SK-N-MC (cell line): ENCODE measurements around the gene CDC14A.

ENCODE experiments used
- DNase-seq: peaks from one replicate; pipeline ENCODE4 v3.0.0-alpha.2; 2011; ENCODE audit warnings: low read depth, low spot score
- H3K27ac ChIP-seq: fragments of 200-600 bp; sonication (generic); 2 replicates; pipeline ENCODE4 v1.5.1; 2016; ENCODE audit warnings: mixed run types
- H3K36me3 ChIP-seq: fragments of 200-600 bp; sonication (generic); 2 replicates; pipeline ENCODE4 v1.6.1; 2017; ENCODE audit warnings: antibody characterized with exemption, low read length, mixed read lengths; ENCODE audit not compliant: insufficient read depth
- H3K4me3 ChIP-seq: fragments of 200-600 bp; sonication (generic); 2 replicates; pipeline ENCODE4 v1.5.1; 2016
- H3K9ac ChIP-seq: fragments of 200-600 bp; sonication (generic); 2 replicates; pipeline ENCODE4 v1.8.0; 2017; ENCODE audit warnings: mixed run types, mixed read lengths; ENCODE audit not compliant: insufficient read length
- H3K9me3 ChIP-seq: fragments of 200-600 bp; sonication (generic); 2 replicates; pipeline ENCODE4 v1.6.1; 2017; ENCODE audit warnings: low read depth, mild to moderate bottlenecking, antibody characterized with exemption, low read length, moderate library complexity, mixed read lengths
- EZH2 ChIP-seq: fragments of 200-600 bp; sonication (generic); IDR thresholded peaks from one replicate; pipeline ENCODE4 v1.6.1; 2017; ENCODE audit warnings: antibody characterized with exemption
- FOXP2 ChIP-seq: optimal IDR thresholded peaks from 2 replicates; pipeline ENCODE3; 2011; ENCODE audit warnings: mild to moderate bottlenecking, moderate library complexity; ENCODE audit not compliant: insufficient read depth; ENCODE audit errors: extremely low read length, control extremely low read depth
- POLR2AphosphoS5 ChIP-seq: IDR thresholded peaks from 2 replicates; pipeline ENCODE4 v1.6.1; 2012; ENCODE audit warnings: mild to moderate bottlenecking, low read depth, low read length, borderline replicate concordance

The CDC14A gene

DNA sequence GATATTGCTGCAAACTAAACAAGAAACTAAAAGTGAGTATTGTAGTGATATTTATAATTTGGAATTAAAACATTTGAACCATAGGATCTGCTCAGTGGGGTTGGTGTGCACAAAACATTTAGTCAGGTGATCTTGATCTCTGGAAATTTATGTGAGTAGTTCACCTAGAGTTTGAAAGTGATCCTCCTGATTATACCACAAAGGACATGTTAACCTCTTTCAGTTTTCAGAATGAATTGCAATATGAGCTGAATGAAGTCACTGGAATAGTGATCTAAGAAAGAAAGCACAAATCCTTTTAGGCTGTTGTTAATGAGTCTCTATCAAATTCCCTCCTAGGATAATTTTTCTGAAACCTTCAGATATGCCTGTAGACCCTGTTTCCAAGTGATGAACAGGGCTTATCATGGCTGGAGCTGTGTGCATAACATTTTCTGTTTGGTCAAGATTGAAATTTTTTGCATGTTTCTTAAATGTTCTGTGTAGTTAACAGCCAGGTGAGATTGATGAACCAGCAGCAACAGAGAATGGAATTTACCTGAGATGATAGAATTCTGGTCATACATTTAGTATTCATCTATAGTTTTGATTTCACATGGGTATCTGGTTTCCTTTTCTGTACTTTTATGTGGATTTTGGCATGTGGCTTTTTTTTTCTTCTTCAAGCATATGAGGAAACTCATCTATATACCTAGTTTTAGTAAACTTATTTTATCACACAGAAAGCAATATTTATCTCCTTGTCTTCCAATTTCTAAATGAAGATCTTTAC, 25.5 kb downstream of the CDC14A start:
- TF ChIP-seq FOXP2, result no peak
- no peak for TF ChIP-seq POLR2AphosphoS5
- TF ChIP-seq EZH2, result no peak
- H3K36me3 ChIP-seq, result no peaks in the 10 kb centered on the region
- no peak overlapping the region for H3K27ac ChIP-seq
- H3K9me3 ChIP-seq, result no peaks in the 10 kb centered on the region
- no peak for DNase-seq
- H3K4me3 ChIP-seq, result no peak overlapping the region
- no peak overlapping the region for H3K9ac ChIP-seq

- Histone ChIP-seq H3K9me3 (no peaks in the 10 kb centered on the region), H3K27ac (no peak overlapping the region), H3K9ac (no peak overlapping the region), H3K36me3 (no peaks in the 10 kb centered on the region), H3K4me3 (no peak overlapping the region)
- TF ChIP-seq EZH2 (no peak), POLR2AphosphoS5 (no peak), FOXP2 (no peak)
- no peak for DNase-seq
These were observed 26.6 kb downstream of the CDC14A start for GRCh38 chr1:100378956-100379355.

DNA sequence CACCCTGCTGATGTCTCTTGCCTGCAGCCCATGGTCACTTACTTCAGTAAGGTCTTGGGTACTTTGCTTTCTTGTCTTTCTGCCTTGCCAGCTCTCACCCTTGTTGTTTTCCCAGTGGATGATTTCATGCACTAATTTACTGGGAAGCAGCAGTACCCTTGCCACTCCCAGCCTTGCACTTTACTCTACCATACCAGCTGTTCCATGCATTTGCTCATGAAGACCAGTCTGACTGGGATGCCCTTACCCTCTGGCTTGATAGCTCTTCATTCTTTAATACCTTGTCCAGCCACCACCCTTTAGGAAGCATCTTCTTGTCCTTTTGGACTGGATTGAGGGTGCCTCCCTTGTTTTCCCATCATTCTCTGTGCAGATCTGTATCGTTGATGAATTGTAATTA, 28.3 kb downstream of the CDC14A start:
- DNase-seq, result no peak
- no peak for TF ChIP-seq EZH2
- no peak for TF ChIP-seq FOXP2
- no peak for TF ChIP-seq POLR2AphosphoS5
- Histone ChIP-seq H3K27ac (no peak overlapping the region), H3K9me3 (no peaks in the 10 kb centered on the region), H3K9ac (no peak overlapping the region), H3K4me3 (no peak overlapping the region), H3K36me3 (no peaks in the 10 kb centered on the region)

DNA sequence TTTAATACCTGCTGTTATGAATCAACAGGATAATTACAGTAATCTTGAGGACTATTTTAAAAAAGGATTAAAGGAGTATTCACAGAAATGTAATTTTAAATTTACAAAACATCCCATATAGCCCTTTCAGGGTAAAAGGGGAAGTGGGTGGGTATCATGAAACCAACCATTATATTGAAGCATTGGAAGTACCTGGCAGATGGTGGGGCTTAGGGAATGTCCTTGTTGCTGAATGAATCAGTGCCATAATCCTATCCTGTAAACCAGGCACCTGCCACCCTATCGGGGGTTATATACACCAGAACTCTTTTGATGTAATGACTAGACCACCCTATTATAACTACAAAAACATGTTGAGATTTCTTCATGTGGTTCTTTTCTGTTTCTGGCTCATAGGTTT, 30.4 kb downstream of the CDC14A start:
- no peak for TF ChIP-seq POLR2AphosphoS5
- no peak for TF ChIP-seq EZH2
- TF ChIP-seq FOXP2, result no peak
- no peaks in the 10 kb centered on the region for H3K9me3 ChIP-seq
- H3K9ac ChIP-seq, result no peak overlapping the region
- H3K27ac ChIP-seq, result no peak overlapping the region
- no peak for DNase-seq
- H3K36me3 ChIP-seq, result no peaks in the 10 kb centered on the region
- H3K4me3 ChIP-seq, result no peak overlapping the region

DNA sequence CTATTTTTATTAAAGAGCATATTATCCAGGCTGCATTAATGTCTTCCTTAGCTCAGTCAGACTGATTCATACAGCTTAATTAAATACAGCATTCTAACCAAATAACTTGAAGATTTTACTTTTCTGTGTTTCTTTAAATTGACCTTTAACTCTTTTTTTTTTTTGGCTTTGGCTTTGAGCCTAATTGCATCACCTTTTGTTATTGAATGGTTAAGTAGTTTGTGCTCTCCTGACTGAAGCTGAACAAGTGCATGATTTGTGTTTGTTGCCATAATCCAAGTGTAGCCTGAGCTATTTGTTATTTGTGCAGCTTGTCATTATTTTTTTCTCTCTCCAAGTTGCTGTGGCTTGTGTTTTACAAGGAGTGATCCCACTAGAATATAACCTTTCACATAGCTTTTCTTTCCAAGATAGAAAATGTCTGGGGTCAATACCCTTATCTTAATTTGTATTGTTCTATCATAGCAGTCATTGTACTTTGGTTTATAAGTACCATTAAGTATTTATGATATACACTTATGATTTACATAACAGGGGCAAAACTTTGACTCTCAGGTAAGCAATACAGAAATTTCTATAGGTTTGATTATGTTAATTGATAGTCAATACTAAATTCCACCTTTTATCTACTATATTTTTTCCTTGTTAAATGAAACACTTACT, 31.6 kb downstream of the CDC14A start:
- no peak for TF ChIP-seq FOXP2
- no peak for TF ChIP-seq EZH2
- no peak for TF ChIP-seq POLR2AphosphoS5
- Histone ChIP-seq H3K9ac (no peak overlapping the region), H3K36me3 (no peaks in the 10 kb centered on the region), H3K27ac (no peak overlapping the region), H3K4me3 (no peak overlapping the region), H3K9me3 (no peaks in the 10 kb centered on the region)
- DNase-seq, result no peak

DNA sequence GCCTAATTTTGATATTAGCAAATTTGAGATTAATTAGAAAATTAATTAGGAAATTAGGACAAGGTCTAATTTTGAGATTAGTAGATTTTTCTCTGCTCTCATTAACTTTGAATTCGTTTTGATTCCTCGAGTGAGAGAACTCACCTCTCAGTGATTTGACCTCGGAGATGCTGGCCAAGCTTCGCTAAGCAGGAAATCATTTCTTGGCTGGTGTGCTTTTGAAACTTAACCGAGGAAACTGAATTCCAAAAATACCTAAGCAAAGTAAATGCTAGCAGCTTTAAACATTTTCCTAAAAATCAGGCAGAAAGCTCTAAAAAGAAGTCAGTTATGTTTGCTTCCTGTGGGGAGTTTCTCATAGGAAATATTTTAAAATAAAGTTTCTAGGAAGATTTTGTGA, 34.9 kb downstream of the CDC14A start:
- Histone ChIP-seq H3K4me3 (no peak overlapping the region), H3K36me3 (no peaks in the 10 kb centered on the region), H3K9ac (no peak overlapping the region), H3K9me3 (no peaks in the 10 kb centered on the region), H3K27ac (no peak overlapping the region)
- DNase-seq, result no peak
- TF ChIP-seq FOXP2, result no peak
- no peak for TF ChIP-seq EZH2
- TF ChIP-seq POLR2AphosphoS5, result no peak

DNA sequence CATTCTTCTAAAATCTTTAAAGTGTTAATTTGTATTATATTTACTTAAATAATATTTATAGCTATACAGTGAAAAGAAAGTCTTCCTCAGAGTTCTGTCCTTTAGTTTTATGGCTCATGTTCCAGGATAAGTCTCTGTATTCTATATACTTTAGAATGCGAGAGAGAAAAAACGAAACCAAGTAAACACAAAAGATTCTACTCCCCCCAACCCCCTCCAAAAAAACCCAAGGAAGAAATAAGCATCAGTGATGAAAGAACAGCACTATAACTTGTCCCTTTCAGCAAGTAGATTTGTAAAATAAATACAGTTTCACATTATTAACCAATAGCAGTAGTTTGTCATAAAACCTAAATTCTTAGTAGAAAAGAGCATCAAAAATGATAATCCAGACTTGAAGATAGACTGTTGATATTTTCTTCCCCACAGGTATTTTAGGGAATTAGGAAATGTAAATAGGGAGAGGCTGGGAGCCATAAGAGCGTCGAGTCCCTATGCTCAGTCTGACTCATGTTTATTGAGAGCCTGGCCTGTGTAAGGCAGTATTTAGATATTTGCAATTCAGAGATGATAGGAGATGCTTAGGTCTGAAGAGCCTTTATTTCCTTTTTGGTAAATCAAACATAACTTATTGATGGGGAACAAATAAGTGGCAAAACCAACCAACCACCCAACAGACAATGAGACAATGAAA, 35.5 kb downstream of the CDC14A start:
- no peak overlapping the region for H3K27ac ChIP-seq
- DNase-seq, result no peak
- H3K9ac ChIP-seq, result no peak overlapping the region
- no peaks in the 10 kb centered on the region for H3K9me3 ChIP-seq
- H3K36me3 ChIP-seq, result no peaks in the 10 kb centered on the region
- H3K4me3 ChIP-seq, result no peak overlapping the region
- TF ChIP-seq EZH2 (no peak), POLR2AphosphoS5 (no peak), FOXP2 (no peak)

DNA sequence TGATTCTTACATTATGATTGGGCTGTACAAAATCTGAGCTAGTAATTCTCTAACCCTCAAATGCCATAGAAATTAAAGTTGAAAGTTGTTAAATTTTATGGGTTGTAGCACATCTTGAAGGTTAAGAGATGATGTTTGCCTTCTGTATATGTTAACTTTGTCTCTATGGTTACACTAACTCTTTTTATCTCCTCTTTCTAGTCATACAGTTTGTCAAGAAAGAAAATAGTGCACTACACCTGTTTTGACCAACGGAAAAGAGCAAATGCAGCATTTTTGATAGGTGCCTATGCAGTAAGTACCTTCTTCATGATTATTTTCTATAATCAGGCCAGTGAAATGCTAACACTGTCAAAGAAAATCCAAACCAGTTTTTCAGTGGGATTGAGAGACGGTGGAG, 38.2 kb downstream of the CDC14A start:
- Histone ChIP-seq H3K27ac (no peak overlapping the region), H3K9ac (no peak overlapping the region), H3K36me3 (no peaks in the 10 kb centered on the region), H3K4me3 (no peak overlapping the region), H3K9me3 (no peaks in the 10 kb centered on the region)
- no peak for TF ChIP-seq EZH2
- TF ChIP-seq FOXP2, result no peak
- TF ChIP-seq POLR2AphosphoS5, result no peak
- no peak for DNase-seq
